ENCODE results near the gene DDX59.
A peak's percentile ranks its signal among the peaks of the same experiment; 100 is the strongest.

DNA sequence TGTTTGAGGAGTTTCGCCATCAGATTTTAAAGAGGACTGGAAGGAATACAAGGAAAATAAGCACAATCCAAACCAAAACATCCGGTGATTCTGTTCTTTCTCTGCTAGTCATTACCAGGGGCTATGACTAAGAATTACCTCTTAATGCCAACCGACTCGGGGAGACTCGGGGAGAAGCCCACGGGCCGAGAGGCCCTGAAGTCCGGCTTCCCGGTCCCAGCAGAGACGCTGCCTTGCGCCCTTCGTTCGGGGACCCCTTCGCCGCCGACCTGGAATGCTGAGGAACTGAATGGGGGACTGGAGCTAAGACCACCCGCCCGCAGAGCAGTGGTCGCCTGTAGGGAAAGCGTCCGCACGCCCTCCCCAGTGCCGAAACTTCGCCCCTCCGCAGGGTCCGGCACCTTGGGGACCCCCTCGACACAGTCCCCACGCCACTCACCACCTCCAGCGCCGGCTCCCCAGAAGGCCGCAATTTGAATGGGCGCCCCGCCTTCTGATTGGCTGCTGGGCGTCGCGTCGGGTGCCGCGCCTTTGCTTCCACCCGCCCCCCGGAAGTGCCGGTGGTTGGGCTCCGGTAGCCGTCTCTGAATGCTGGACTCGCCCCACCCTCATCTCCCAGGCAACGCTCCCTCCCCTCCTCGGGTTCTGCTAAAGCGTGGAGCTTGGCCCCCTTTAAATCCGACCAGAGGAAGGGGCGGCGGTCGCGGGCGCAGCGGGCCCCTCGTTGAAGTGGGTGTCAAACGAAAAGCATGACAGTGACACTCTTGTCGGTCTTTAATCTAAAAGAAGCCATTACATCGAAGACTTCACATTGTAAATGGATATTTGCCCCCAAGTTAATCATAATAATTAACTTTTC, 49.2 kb downstream of the DDX59 start, which contains the start of gene KIF14:
- TF ChIP-seq CTCF (IDR thresholded peaks at IDR 0.05; ENCODE audit: poor library complexity, severe bottlenecking) (no peak), EZH2 (IDR thresholded peaks at IDR 0.05; ENCODE audit: borderline replicate concordance, insufficient read depth, low read length, poor library complexity, severe bottlenecking) (no peak), TAF1 (IDR thresholded peaks at IDR 0.05; ENCODE audit: low read depth) (no peak), POLR2AphosphoS5 (IDR thresholded peaks at IDR 0.05) (peak; percentile 33)
